Testis (tissue), 3 donors: ENCODE data around the gene PHLDA1. TPM values are rescaled to one million over a fixed set of nuclear protein-coding genes. Genes with fewer than 3 reads are reported as not detected.
A peak's percentile ranks its signal among the peaks of the same experiment; 100 is the strongest.

Source experiments
- DNase-seq: peaks from one replicate; pipeline ENCODE4 v3.0.0-alpha.2; 2019
- H3K27ac ChIP-seq, 2 donors: fragments of 200-600 bp; sonication (generic); one replicate each; pipeline ENCODE4 v1.5.1; 2019
- H3K27me3 ChIP-seq: fragments of 200-600 bp; sonication (generic); one replicate; pipeline ENCODE4 v1.5.1; 2019
- H3K36me3 ChIP-seq: fragments of 200-600 bp; sonication (generic); one replicate; pipeline ENCODE4 v1.5.1; 2017; ENCODE audit warnings: low read depth; ENCODE audit errors: missing control alignments
- H3K4me1 ChIP-seq: fragments of 200-600 bp; sonication (generic); one replicate; pipeline ENCODE4 v1.5.1; 2019
- H3K4me3 ChIP-seq, 2 donors: fragments of 200-600 bp; sonication (generic); one replicate each; pipeline ENCODE4 v1.5.1; 2017 to 2019
- H3K9me3 ChIP-seq: fragments of 200-600 bp; sonication (generic); one replicate; pipeline ENCODE4 v1.5.1; 2017
- POLR2A ChIP-seq: fragments of 450-650 bp; IDR thresholded peaks from one replicate; pipeline ENCODE4 v1.6.1; 2017; ENCODE audit warnings: antibody characterized with exemption, mild to moderate bottlenecking, moderate library complexity
- WGBS, 2 donors: methylation state at CpG; one replicate each; pipeline ENCODE4 v1.1.5; 2018; 5-methylcytosine and 5-hydroxymethylcytosine counted together
- intact Hi-C: fragments of 100-400 bp; cut with DNase I; formaldehyde crosslinking; loops from one replicate; pipeline ENCODE4 v1.15.1; 2023; ENCODE audit warnings: low total_unique reads
- polyA plus RNA-seq: library from polyadenylated mRNA; stranded (reverse); fragments of 350-450 nt; fragmentation: Illumina TruSeq; extraction: RNeasy Lipid Tissue Mini Kit (QIAGEN cat#74804); gene quantifications from one replicate; pipeline ENCODE4 v1.2.3, GENCODE V29; 2014; ENCODE audit warnings: low read depth, low replicate concordance; ENCODE audit not compliant: insufficient read depth
- total RNA-seq, 2 donors: library from RNA; depleted of rRNA; stranded (reverse); fragments of >200 nt; gene quantifications; one replicate each; pipeline ENCODE4 v1.2.3, GENCODE V29; 2016
- TF ChIP-seq, protein P1 (sequence below), 3 experiments: fragments of 450-650 bp in 2 of 3; fragments of 200-600 bp in 1 of 3; sonication (generic) in 1 of 3; IDR thresholded peaks; one replicate each; pipeline ENCODE4 v1.5.1; 2016 to 2019; ENCODE audit warnings: antibody characterized with exemption in 3 of 3, mild to moderate bottlenecking in 2 of 3, moderate library complexity in 1 of 3

PHLDA1 gene
- total and polyA plus RNA-seq, 3 donors from 2014 or later, result 7.7 to 10.9 (median 8.2) TPM

DNA sequence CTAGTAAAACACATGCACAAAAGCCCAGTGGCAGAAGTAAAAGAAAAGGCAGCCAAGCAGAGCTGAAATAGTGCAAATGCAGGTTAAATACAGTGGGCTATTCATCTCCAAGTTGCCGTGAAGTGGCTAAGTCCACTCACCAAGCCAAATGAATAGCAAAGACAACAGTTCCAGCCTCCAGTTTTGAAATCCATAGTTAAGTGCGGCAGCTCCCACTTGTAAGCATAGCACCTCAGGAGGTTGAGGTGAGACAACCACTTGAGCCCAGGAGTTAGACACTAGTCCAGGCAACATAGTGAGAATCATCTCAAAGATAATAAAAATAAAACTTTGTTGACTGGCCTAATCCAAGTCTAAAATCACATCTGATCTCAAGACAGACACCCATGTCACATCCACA, 9.8 kb upstream of the PHLDA1 start:
- H3K36me3 ChIP-seq, result no peaks in the 10 kb centered on the region
- no peaks in the 10 kb centered on the region for H3K9me3 ChIP-seq
- WGBS, 2 donors, result 86 to 96% methylated on average over 2 of the region's 2 CpGs
- no peaks in the 10 kb centered on the region for H3K27me3 ChIP-seq
- H3K27ac ChIP-seq, result no peak overlapping the region
- no peaks in the 10 kb centered on the region for H3K4me1 ChIP-seq
- H3K4me3 ChIP-seq, result no peak overlapping the region
- TF ChIP-seq, protein P1, sequence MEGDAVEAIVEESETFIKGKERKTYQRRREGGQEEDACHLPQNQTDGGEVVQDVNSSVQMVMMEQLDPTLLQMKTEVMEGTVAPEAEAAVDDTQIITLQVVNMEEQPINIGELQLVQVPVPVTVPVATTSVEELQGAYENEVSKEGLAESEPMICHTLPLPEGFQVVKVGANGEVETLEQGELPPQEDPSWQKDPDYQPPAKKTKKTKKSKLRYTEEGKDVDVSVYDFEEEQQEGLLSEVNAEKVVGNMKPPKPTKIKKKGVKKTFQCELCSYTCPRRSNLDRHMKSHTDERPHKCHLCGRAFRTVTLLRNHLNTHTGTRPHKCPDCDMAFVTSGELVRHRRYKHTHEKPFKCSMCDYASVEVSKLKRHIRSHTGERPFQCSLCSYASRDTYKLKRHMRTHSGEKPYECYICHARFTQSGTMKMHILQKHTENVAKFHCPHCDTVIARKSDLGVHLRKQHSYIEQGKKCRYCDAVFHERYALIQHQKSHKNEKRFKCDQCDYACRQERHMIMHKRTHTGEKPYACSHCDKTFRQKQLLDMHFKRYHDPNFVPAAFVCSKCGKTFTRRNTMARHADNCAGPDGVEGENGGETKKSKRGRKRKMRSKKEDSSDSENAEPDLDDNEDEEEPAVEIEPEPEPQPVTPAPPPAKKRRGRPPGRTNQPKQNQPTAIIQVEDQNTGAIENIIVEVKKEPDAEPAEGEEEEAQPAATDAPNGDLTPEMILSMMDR (IDR thresholded peaks at IDR 0.05), result no peak
- no peak for TF ChIP-seq POLR2A
- no peak for DNase-seq
- intact Hi-C loops, result no loop called here

DNA sequence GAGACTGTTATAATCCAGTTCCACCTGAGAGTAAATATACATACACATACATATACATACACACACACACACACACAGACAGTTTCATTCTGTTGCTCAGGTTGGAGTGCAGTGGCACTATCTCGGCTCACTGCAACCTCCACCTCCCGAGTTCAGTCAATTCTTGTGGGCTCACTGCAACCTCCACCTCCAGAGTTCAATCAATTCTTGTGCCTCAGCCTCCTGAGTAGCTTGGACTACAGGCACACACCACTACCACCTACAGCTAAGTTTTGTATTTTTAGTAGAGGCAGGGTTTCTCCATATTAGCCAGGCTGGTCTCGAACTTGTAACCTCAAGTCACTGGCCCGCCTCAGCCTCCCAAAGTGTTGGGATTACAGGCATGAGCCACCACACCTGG, 8.9 kb upstream of the PHLDA1 start:
- Histone ChIP-seq H3K9me3 (no peaks in the 10 kb centered on the region), H3K27ac (no peak overlapping the region), H3K36me3 (no peaks in the 10 kb centered on the region), H3K27me3 (no peaks in the 10 kb centered on the region), H3K4me1 (no peaks in the 10 kb centered on the region), H3K4me3 (no peak overlapping the region)
- WGBS, 2 donors, result 90 to 91% methylated on average over 4 of the region's 4 CpGs
- no peak for TF ChIP-seq POLR2A
- TF ChIP-seq, protein P1 (IDR thresholded peaks at IDR 0.05), result no peak
- intact Hi-C loops, result no loop called here
- no peak for DNase-seq

DNA sequence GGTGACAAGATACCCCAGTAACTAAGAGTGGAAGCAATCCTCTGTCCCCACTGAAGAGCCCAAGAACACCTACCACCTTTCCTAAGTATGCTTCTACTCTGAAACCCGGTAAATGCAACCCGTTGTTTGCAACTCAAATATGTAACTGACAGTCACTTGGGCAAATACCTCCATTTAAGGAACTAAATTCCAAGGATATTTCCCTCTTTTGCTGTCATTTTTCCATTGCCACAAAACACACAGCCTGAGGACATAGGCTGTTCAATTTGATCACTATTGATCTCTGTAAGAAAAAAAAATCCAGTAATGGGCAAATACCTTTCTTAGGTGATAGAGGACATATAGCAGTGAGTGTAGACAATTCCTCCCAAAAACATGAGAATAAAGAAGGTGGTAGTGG, 6.6 kb upstream of the PHLDA1 start:
- Histone ChIP-seq H3K27ac (no peak overlapping the region), H3K27me3 (no peaks in the 10 kb centered on the region), H3K36me3 (no peaks in the 10 kb centered on the region), H3K4me1 (peaks cover 2% of the 10 kb centered on the region), H3K9me3 (no peaks in the 10 kb centered on the region), H3K4me3 (no peak overlapping the region)
- WGBS, 2 donors, result 51 to 53% methylated on average over 2 of the region's 2 CpGs
- DNase-seq, result no peak
- TF ChIP-seq POLR2A, result no peak
- TF ChIP-seq, protein P1 (IDR thresholded peaks at IDR 0.05), result no peak
- intact Hi-C loops, result loop anchor here (10.0 kb wide), 1 partner anchor 473 kb away; no protein-coding TSS in a partner anchor

DNA sequence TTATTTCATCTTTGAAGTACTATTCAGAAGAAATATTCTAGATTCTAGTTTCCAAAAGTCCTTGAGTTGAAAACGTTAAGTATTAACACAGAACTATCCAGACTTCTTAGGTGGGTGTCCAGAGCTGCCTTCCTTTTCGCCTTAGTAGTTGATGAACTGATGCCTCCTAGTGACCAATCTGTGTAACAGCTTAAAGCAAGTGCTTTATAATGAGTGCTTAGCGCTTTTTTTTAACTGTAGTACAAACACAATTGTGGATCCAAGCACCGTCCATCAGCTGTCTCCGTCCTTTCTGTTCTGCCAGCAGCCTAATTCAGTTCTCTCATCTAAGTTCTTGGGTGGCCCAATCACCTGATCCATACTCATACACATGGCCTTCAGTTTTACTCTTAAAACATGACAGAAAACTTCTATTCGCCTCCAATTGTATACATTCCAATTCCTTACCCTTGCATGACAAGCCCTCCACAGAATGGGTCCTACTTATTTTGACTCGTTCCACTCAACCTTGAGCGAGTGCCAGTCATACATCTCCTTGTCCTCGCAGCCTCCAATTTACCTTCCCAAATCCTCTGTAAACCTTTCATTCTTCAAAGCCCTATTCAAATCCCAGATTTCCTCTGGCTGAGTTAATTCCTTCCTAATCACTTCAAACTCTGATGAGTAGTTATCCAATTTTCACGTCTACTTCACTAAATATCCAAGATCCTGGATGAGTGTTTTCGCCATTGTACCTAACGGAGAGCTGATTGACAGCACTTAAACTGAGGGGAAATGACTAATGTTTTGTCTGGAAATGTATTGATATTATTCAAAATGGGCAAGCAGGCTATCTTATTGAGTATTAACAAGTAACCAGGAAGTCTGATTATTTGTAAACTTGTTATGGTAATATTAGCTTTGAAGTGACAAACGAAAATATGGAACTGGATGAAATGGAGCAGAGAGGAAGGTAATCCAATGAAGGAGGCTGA, 5.8 kb upstream of the PHLDA1 start:
- DNase-seq, result peak; percentile 40

More for the DNA sequence above, 5.8 kb upstream of the PHLDA1 start:
- Histone ChIP-seq H3K27ac (peak overlapping the region in 1 of 2 donors; percentile 20), H3K4me1 (peaks cover 10% of the 10 kb centered on the region), H3K9me3 (no peaks in the 10 kb centered on the region), H3K4me3 (no peak overlapping the region), H3K27me3 (no peaks in the 10 kb centered on the region), H3K36me3 (no peaks in the 10 kb centered on the region)
- intact Hi-C loops, result loop anchor here (10.0 kb wide), 1 partner anchor 473 kb away; no protein-coding TSS in a partner anchor
- TF ChIP-seq POLR2A, result no peak
- TF ChIP-seq, protein P1 (IDR thresholded peaks at IDR 0.05), result peak; percentile 59 to 85 (median 71)
- WGBS, 2 donors, result 41 to 42% methylated on average over 13 of the region's 13 CpGs
